Left ventricle myocardium inferior (tissue), 1 donor: Measurements from ENCODE around the gene NRXN2. TPM values are rescaled to one million over a fixed set of nuclear protein-coding genes. Genes with fewer than 3 reads are reported as not detected.
A peak's percentile ranks its signal among the peaks of the same experiment; 100 is the strongest.

Source experiments
- DNase-seq: peaks from one replicate; pipeline ENCODE4 v3.0.0-alpha.2; 2020
- H3K27ac ChIP-seq: fragments of 200-600 bp; replicated peaks from 2 replicates; pipeline ENCODE4 v1.8.0; 2021
- H3K27me3 ChIP-seq: fragments of 200-600 bp; 2 replicates; pipeline ENCODE4 v1.8.0; 2021; ENCODE audit warnings: low read depth
- H3K36me3 ChIP-seq: fragments of 200-600 bp; 2 replicates; pipeline ENCODE4 v1.8.0; 2021
- H3K4me1 ChIP-seq: fragments of 200-600 bp; 2 replicates; pipeline ENCODE4 v1.8.0; 2021
- H3K4me3 ChIP-seq: fragments of 200-600 bp; 2 replicates; pipeline ENCODE4 v1.8.0; 2021; ENCODE audit warnings: mild to moderate bottlenecking, moderate library complexity
- H3K9me3 ChIP-seq: fragments of 200-600 bp; replicated peaks from 2 replicates; pipeline ENCODE4 v1.8.0; 2021
- intact Hi-C: fragments of 100-400 bp; cut with micrococcal nuclease; formaldehyde crosslinking; loops from one replicate; pipeline ENCODE4 v1.11.0; 2022
- total RNA-seq: library from RNA; stranded (reverse); fragmentation: NEBNext Ultra II Directional; extraction: Animal tissue kit (Norgen Biotek cat#: 25700); gene quantifications from one replicate; pipeline ENCODE4 v1.2.1, GENCODE V29; 2021
- TF ChIP-seq, protein P1 (sequence below): fragments of 200-600 bp; IDR thresholded peaks from 2 replicates; pipeline ENCODE4 v1.8.0; 2021; ENCODE audit warnings: antibody characterized with exemption, mild to moderate bottlenecking, borderline replicate concordance
- donor health status: DM: no; HTN: yes; CAD: no; lungs with severe emphysema.

The NRXN2 gene
- total RNA-seq, 1 donor from 2014 or later, result 0.71 TPM

GRCh38 chr11:64713781-64714363 lies 9.1 kb downstream of the NRXN2 start:
- TF ChIP-seq, protein P1, sequence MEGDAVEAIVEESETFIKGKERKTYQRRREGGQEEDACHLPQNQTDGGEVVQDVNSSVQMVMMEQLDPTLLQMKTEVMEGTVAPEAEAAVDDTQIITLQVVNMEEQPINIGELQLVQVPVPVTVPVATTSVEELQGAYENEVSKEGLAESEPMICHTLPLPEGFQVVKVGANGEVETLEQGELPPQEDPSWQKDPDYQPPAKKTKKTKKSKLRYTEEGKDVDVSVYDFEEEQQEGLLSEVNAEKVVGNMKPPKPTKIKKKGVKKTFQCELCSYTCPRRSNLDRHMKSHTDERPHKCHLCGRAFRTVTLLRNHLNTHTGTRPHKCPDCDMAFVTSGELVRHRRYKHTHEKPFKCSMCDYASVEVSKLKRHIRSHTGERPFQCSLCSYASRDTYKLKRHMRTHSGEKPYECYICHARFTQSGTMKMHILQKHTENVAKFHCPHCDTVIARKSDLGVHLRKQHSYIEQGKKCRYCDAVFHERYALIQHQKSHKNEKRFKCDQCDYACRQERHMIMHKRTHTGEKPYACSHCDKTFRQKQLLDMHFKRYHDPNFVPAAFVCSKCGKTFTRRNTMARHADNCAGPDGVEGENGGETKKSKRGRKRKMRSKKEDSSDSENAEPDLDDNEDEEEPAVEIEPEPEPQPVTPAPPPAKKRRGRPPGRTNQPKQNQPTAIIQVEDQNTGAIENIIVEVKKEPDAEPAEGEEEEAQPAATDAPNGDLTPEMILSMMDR, result no peak
- intact Hi-C loops, result no loop called here
- no peaks in the 10 kb centered on the region for H3K9me3 ChIP-seq
- peaks cover 8% of the 10 kb centered on the region for H3K4me1 ChIP-seq
- H3K4me3 ChIP-seq, result peak overlapping the region; percentile 23
- H3K36me3 ChIP-seq, result no peaks in the 10 kb centered on the region
- no peak for DNase-seq
- no peak overlapping the region for H3K27ac ChIP-seq
- peaks cover 100% of the 10 kb centered on the region for H3K27me3 ChIP-seq

DNA sequence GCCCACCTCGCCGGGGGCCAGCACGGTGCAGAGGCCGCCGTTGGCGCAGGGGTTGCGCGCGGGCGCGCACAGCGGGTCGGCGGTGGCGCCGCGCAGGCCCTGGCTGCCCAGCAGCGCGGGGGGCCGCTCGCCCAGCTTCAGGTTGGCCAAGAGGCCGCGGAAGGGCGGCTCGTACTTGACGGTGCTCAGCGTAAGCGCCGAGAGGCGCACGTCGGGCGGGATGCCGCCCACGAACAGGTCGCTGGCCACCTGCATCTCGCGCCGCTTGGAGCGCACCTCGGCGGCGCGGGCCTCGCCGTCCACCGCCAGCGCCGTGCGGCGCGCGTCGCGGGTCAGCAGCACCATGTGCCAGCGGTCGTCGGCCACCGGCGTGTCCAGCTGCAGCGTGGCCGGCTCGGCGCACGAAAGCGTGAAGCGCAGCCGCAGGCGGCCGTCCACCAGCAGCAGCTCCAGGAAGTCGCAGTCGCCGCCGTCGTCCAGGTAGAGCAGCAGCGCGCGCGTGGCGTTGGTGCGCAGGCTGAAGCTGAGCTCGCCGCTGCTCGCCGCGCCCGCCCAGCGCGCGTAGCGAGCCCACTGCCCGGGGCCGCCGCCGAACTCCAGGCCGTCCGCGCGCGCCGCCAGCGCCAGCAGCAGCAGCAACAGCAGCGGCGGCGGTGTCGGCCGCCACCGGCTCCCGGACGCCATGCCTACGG lies 9.8 kb downstream of the NRXN2 start:
- TF ChIP-seq, protein P1, result no peak
- peaks cover 8% of the 10 kb centered on the region for H3K4me1 ChIP-seq
- H3K36me3 ChIP-seq, result no peaks in the 10 kb centered on the region
- H3K9me3 ChIP-seq, result no peaks in the 10 kb centered on the region
- peak; percentile 27 for DNase-seq
- H3K27me3 ChIP-seq, result peaks cover 100% of the 10 kb centered on the region
- intact Hi-C loops, result no loop called here
- no peak overlapping the region for H3K27ac ChIP-seq
- peak overlapping the region; percentile 23 for H3K4me3 ChIP-seq

GRCh38 chr11:64712430-64713015 lies 10.5 kb downstream of the NRXN2 start:
- H3K4me1 ChIP-seq, result peaks cover 8% of the 10 kb centered on the region
- no peaks in the 10 kb centered on the region for H3K36me3 ChIP-seq
- H3K4me3 ChIP-seq, result no peak overlapping the region
- H3K9me3 ChIP-seq, result no peaks in the 10 kb centered on the region
- intact Hi-C loops, result no loop called here
- H3K27me3 ChIP-seq, result peaks cover 100% of the 10 kb centered on the region
- no peak for DNase-seq
- no peak overlapping the region for H3K27ac ChIP-seq
- TF ChIP-seq, protein P1, result no peak

DNA sequence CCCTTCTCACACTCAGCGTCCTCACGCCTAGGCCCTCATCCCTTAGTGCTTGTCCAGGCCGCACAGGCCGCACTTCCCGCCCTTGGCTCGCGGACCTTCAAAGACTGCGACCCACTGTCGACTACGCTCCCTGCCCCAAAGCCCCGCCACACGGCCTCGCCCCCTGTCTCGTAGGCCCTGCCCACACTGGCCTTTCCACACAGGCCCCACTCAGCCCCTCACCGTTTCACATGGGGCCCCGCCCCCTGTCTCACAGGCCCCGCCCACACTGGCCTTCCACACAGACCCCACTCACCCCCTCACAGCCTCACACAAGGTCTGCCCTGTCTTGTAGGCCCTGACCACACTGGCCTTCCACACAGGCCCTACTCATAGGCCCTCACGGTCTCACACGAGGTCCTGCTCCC lies 11.0 kb downstream of the NRXN2 start:
- TF ChIP-seq, protein P1, result no peak
- Histone ChIP-seq H3K36me3 (no peaks in the 10 kb centered on the region), H3K4me3 (no peak overlapping the region), H3K4me1 (peaks cover 8% of the 10 kb centered on the region), H3K27me3 (peaks cover 100% of the 10 kb centered on the region), H3K27ac (no peak overlapping the region), H3K9me3 (no peaks in the 10 kb centered on the region)
- intact Hi-C loops, result no loop called here
- DNase-seq, result no peak

- H3K4me3 ChIP-seq, result no peak overlapping the region
- H3K27me3 ChIP-seq, result peaks cover 100% of the 10 kb centered on the region
- no peaks in the 10 kb centered on the region for H3K36me3 ChIP-seq
- H3K4me1 ChIP-seq, result peaks cover 8% of the 10 kb centered on the region
- TF ChIP-seq, protein P1, result no peak
- DNase-seq, result no peak
- no peaks in the 10 kb centered on the region for H3K9me3 ChIP-seq
- H3K27ac ChIP-seq, result no peak overlapping the region
- intact Hi-C loops, result no loop called here
Measured at GRCh38 chr11:64711138-64711955, 11.7 kb downstream of the NRXN2 start.
